ES-I3 (cell line): ENCODE data around the gene PNMA8A.

Experiments
- H3K36me3 ChIP-seq: 2 replicates; pipeline ENCODE4 v1.6.1; 2013; ENCODE audit warnings: mild to moderate bottlenecking, low read length, control low read depth, moderate library complexity; ENCODE audit not compliant: insufficient read depth
- H3K4me1 ChIP-seq: 2 replicates; pipeline ENCODE4 v1.6.1; 2013; ENCODE audit warnings: mild to moderate bottlenecking, control low read depth, low read length; ENCODE audit not compliant: insufficient read depth
- H3K9ac ChIP-seq: 2 replicates; pipeline ENCODE4 v1.6.1; 2013; ENCODE audit warnings: low read depth, mild to moderate bottlenecking, low read length, moderate library complexity
- H3K9me3 ChIP-seq: 2 replicates; pipeline ENCODE4 v1.6.1; 2013; ENCODE audit warnings: mild to moderate bottlenecking, low read length, moderate library complexity; ENCODE audit not compliant: control insufficient read depth, insufficient read depth

The PNMA8A gene

DNA sequence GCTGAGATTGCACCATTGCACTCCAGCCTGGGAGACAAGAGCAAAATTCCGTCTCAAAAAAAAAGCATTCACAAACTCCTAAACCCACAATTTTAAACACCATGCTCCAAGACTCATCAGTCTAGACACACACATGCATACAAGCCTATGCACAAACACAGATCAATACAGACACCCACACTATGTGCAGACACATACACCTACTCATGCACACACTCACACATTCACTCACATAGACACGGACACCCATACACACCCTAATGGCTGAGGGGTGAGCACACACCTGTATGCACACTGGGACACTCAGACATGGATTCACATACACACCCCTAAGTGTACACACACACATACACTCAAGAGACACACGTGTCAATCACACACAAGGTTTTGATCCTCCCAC, 15.0 kb upstream of the PNMA8A start:
- Histone ChIP-seq H3K36me3 (no peaks in the 10 kb centered on the region), H3K9ac (no peak overlapping the region)

DNA sequence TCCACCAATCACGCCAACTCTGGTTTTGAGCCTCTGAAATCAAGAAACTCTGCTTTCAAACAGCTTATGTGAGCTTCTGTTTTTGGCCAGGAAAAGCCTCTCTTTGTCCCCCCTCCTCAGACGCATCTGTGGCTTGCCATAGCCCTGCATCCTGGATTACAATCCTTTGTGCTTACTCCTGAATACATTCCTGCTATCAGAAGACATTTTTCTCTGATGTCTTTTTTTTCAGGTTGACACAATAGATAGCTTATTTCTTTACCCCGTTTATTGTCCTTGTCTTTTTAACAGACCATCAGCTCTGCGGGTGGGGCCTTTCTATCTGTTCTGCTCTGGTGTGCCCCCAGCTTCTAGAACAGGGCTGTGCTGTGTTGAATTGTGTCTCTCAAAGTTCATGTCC, 13.3 kb upstream of the PNMA8A start:
- Histone ChIP-seq H3K36me3 (no peaks in the 10 kb centered on the region), H3K4me1 (peaks cover 10% of the 10 kb centered on the region), H3K9ac (no peak overlapping the region), H3K9me3 (no peaks in the 10 kb centered on the region)

More for the DNA sequence above, 15.0 kb upstream of the PNMA8A start:
- Histone ChIP-seq H3K9me3 (no peaks in the 10 kb centered on the region), H3K4me1 (peaks cover 3% of the 10 kb centered on the region; the same call in 1 of the 2 replicates)

DNA sequence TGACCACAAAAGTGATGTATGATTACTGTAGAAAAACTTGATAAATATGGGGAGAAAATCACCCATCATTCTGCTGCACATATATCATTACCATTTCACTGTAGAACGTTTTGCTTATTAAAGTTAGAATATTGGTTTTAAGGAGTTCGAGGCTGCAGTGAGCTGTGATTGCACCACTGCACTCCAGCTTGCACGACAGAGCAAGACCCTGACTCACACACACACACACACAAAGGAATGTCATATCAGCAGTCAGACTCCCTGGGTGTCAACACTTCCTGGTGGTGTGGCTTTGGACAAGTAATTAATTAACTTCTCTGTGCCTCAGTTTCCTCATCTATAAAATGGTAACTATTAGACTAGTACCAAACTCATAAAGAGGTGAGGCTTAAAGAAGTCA, 11.3 kb upstream of the PNMA8A start:
- Histone ChIP-seq H3K4me1 (peaks cover 10% of the 10 kb centered on the region), H3K36me3 (no peaks in the 10 kb centered on the region), H3K9ac (no peak overlapping the region), H3K9me3 (no peaks in the 10 kb centered on the region)

DNA sequence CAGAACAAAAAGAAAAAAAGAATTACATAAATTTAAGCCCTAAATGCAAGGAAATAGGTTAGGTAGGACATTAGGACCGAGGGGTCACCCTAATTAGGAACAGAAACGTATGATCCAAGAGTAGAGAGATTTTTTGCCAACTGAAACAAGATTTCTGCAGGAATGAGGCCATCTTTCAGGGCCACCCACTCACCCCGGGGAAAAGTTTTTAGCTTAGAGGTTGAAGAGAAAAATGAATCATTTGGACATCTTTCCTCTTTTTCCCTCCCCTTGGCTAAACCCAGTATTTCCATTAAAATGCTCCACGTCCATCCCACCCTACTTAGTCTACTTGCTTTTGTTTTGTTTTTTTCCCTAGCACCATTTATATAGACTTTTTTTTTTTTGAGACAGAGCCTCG, 10.6 kb upstream of the PNMA8A start:
- Histone ChIP-seq H3K4me1 (peaks cover 10% of the 10 kb centered on the region), H3K36me3 (no peaks in the 10 kb centered on the region), H3K9me3 (no peaks in the 10 kb centered on the region), H3K9ac (no peak overlapping the region)

DNA sequence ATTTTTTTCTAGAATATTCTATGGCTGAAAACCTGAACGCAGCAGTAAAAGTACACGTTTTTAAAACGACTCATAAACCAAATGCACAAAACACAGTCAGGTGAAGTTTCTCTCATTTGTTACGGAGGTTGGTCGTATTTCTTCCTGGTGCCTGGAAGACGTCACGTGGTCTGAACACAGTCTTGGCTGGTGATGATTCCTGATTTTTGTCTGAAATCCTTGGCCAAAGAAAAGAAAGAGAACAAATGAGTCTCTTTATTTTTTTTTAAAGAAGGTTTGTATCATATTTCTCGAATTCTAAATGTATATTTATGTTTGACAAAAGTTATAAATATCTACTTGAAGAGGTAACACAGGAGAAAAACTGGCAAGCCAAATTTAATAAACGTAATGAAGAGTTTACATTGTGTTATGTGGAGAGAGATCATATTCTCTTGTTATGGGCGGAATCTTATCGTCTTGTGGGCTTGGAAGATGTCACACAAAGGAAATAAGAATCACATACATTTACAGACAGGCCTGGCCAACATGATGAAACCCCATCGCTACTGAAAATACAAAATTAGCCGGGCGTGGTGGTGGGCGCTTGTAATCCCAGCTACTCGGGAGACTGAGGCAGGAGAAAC, 10.0 kb upstream of the PNMA8A start:
- Histone ChIP-seq H3K36me3 (no peaks in the 10 kb centered on the region), H3K9ac (no peak overlapping the region)

DNA sequence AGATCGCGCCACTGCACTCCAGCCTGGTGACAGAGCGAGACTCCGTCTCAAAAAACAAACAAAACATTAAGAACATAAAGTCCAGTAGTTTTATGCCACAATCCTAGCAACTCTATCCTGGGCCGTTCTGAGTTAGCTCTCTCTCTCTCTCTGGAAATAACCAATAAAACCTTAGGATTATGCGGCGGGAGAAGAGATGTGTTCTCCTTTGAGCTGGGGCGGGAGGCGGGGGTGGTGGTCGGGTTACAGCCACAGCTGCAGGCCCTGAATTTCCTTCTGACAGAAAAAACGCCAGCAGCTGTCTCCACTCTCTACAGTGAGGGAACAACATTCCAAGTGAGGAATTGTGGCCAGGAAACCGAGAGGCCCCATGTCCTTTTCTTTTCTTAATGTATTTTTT, 9.1 kb upstream of the PNMA8A start:
- no peaks in the 10 kb centered on the region for H3K36me3 ChIP-seq

More for the DNA sequence above, 10.0 kb upstream of the PNMA8A start:
- Histone ChIP-seq H3K4me1 (peaks cover 10% of the 10 kb centered on the region), H3K9me3 (no peaks in the 10 kb centered on the region)

DNA sequence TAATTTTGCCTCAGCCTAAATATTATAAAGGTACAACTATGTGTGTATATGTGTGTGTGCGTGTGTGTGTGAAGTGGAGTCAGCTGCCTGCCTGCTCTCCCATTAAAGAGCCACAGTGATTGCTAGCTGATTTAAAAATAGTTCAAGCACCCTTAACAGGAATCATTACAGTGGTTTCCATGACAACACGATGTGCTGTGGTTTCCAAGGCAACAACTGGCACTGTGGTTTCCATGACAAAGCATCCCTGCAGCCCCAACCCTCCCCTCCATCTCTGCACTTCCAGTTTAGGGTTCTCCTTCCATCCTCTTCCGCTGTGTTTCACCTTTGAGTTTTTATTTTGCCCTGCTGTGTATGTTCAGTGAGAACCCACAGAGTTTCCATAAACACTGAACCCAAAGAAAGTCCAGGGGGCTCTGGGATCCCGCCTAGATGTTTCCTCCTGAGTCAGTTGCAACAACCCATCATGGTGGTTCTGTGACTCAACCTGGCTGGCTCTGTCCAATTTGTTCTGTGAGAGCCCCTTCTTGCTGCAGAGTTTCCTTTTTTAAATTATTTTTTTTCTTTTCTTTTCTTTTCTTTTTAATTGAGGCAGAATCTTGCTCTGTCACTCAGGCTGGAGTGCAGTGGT, 7.1 kb upstream of the PNMA8A start:
- peaks cover 10% of the 10 kb centered on the region for H3K4me1 ChIP-seq
- no peak overlapping the region for H3K9ac ChIP-seq
- H3K36me3 ChIP-seq, result no peaks in the 10 kb centered on the region
- no peaks in the 10 kb centered on the region for H3K9me3 ChIP-seq

More for the DNA sequence above, 9.1 kb upstream of the PNMA8A start:
- no peak overlapping the region for H3K9ac ChIP-seq
- H3K4me1 ChIP-seq, result peaks cover 10% of the 10 kb centered on the region
- no peaks in the 10 kb centered on the region for H3K9me3 ChIP-seq

DNA sequence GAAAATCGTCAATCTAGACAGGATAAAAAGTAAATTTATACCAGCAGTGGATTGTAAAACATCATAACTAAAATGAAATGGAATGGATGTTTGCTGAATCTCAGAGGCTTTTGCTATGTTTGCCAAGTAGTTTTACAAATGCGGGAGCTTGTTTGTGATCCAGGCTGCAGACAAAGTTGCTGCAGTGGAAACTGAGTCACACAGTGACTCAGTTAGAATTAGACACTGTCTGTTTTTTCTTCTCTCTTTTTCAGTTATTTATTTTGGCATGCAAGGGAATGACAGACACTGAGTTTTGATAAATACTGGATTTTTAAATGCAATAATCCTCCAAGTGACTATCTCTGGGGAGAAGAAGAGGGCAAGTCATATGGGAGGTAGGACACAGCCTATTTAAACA, 4.6 kb upstream of the PNMA8A start:
- peaks cover 7% of the 10 kb centered on the region for H3K4me1 ChIP-seq

DNA sequence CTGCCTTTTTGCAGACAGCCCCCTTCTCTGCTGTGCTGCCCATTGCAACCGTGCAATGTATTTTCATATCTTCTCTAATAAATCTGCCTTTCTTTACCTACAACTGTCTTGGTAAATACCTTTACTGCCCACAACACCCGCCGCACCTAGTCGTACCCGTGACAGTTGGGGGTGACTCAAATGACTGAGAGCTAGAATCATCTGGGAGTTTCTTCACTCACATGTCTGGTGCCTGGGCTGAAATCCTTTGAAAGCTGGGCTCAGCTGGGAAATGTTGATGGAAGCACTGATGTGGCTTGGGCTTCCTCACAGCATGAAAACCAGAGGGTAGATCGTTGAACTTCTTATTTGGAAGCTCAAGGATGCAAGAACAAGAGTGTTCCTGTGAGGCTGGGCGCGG, 2.8 kb upstream of the PNMA8A start:
- Histone ChIP-seq H3K4me1 (0 out of 2 replicates have a peak, but pooled peaks cover 3% of the 10 kb centered on the region), H3K36me3 (no peaks in the 10 kb centered on the region), H3K9ac (no peak overlapping the region), H3K9me3 (no peaks in the 10 kb centered on the region)

More for the DNA sequence above, 4.6 kb upstream of the PNMA8A start:
- Histone ChIP-seq H3K9ac (no peak overlapping the region), H3K9me3 (no peaks in the 10 kb centered on the region), H3K36me3 (no peaks in the 10 kb centered on the region)

DNA sequence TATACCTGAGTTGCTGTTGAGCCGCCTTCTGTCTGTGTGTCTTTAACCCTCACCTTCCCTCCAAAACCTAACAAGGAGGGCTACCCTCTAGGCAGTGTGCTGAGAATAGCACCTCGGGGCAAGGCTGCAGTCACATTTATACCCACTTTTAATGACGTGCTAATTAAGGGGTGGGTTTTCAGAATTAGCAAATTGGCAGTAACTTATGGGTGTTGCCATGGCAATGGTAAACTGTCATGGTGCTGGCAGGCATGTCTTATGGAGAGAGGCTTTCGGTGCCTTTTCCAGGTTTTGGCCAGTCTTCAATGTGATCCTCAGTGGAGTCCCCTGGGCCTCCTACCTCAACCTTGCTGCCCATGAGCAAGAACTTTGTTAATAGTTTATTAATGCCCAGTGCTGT, 1.2 kb upstream of the PNMA8A start:
- H3K36me3 ChIP-seq, result 0 out of 2 replicates have a peak, but pooled peaks cover 3% of the 10 kb centered on the region
- no peaks in the 10 kb centered on the region for H3K4me1 ChIP-seq
- H3K9me3 ChIP-seq, result no peaks in the 10 kb centered on the region
- H3K9ac ChIP-seq, result no peak overlapping the region

DNA sequence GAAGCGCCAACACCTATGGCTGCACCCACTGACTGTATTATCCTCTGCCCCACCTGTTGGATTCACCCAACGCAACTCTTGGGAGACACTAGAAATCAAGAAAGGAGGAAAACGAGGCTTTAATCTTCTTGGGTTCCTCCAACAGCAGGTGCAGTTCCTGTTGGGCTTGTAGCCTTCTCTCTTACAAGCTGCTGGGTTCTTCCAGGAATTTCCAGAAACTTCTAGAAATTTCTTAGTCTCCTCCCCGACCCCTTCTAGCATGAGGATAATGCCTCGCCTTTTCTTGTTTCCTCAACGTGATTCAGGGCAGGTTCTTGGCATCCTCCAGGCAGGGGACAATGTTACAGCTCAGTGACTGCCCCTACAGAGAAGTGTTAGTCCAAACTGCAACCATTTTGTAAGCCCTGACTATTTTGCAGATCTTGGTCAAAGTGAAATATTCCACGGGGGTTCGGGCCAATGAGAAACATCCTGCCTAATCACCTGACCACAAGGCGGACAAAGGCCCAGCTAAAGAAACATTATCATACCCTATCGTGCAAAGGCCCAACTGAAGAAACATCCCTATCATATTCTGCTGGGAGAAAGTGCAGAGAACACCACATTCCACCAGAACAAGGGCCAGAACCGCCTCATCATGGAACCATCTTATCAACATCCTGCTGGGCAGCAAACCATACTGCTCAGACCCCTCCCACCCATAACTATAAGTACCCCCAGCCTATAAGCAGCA, 614 bp upstream of the PNMA8A start:
- Histone ChIP-seq H3K4me1 (no peaks in the 10 kb centered on the region), H3K9ac (peak overlapping the region; percentile 81; the same call in 1 of the 2 replicates), H3K9me3 (no peaks in the 10 kb centered on the region), H3K36me3 (peaks cover 4% of the 10 kb centered on the region; the same call in 1 of the 2 replicates)

DNA sequence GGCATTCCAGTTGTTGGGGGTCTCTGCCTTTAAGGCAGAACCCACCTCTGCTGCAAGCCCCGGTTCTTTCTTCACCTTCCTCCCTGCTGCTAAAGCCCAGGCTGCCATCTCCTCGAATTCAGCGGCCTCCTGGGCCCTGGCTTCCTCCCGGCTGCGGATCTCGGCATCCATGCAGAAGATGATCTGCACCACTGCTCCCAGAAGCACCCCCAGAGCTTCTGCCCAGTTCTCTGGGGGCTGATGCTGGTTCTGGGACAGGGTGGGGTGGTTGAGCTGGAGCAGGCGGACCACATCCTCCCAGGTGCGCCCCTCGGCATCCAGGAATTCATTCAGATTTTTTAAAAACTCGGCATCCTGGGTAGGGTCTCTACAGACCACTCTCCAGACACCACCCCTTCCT, 987 bp downstream of the PNMA8A start:
- H3K9me3 ChIP-seq, result no peaks in the 10 kb centered on the region
- H3K9ac ChIP-seq, result peak overlapping the region; percentile 81; the same call in 1 of the 2 replicates
- no peaks in the 10 kb centered on the region for H3K4me1 ChIP-seq
- H3K36me3 ChIP-seq, result peaks cover 7% of the 10 kb centered on the region; the same call in 1 of the 2 replicates

DNA sequence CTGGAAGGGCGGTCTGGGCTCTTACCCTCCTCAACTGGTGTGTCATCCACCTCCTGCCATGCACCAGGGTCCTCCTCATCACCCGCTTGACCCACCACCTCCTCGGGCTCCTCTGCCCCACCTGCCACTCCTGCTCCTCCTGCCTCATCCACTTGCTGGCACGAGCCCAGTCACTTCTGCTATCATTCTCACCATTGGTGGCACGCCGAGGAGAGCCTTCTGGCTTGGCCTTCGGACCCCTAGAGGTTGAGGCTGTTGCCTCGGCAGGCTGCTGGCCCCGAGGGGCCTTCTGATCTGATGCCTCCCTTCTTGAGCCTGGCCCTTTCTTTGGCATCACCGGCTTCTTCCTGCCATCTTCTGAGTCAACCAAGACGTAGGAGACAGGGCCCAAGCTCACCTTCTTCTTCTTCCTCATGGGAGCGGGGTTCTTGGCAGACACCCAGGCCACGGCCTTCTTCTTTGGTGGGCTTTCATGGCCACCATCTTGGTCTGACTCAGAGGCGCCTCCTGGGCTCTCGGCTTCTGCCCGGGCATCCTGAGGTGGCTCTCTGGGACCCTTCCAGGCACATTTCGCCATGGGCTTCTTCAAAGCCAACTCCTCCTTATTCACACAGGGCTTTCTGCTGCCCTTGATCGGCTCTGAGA, 1.7 kb downstream of the PNMA8A start:
- Histone ChIP-seq H3K4me1 (no peaks in the 10 kb centered on the region), H3K36me3 (peaks cover 7% of the 10 kb centered on the region; the same call in 1 of the 2 replicates), H3K9ac (no peak overlapping the region), H3K9me3 (no peaks in the 10 kb centered on the region)

DNA sequence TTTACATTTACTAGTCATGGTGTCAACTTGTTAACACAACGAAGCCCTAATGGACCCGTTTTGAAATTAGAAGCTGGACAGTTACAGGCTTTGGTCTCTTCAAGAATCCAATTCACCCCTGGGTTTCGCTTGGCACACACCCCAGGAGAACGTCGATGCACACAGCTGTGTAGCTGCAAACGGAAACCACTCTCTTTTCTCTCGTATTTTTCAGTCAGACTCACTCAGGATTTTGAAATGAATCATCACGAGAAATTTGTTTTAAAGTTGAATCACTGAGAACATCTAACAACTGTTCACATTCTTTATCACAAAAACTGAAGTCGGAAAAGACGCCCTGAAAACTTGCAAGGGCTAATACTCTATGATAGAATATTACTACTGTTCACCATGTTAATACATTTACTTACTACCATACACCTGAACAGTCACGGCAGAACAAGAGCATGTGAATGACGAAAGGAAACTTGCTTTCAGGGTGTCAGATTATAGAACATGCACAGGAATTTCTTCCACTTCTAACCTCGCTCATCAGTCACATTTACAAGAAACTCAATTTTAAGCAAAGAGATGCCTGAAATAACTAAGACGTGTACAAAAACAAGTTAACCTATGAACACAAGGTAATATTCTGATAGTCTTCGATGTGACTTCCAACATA, 4.7 kb downstream of the PNMA8A start:
- H3K4me1 ChIP-seq, result no peaks in the 10 kb centered on the region
- no peaks in the 10 kb centered on the region for H3K9me3 ChIP-seq
- peaks cover 7% of the 10 kb centered on the region; the same call in 1 of the 2 replicates for H3K36me3 ChIP-seq
- no peak overlapping the region for H3K9ac ChIP-seq
